ENCODE measurements around the gene RBM47. TPM values are rescaled to one million over a fixed set of nuclear protein-coding genes. Genes with fewer than 3 reads are reported as not detected.
"Not testable (repeated sequence)": the region's sequence is repeated elsewhere in the genome, so short reads cannot be mapped to it uniquely, and the experiment has no call there.

RBM47 gene
- total RNA-seq, 1 donor from 2014 or later, result 4.7 TPM

GRCh38 chr4:40628407-40628806 is 1.3 kb downstream of the RBM47 start:
- DNase-seq (ENCODE audit: missing footprints); ATAC-seq; intact Hi-C loops (cut with DNase I): not testable (repeated sequence)

- ATAC-seq (no peak), DNase-seq (ENCODE audit: missing footprints) (no peak)
- intact Hi-C loops (cut with DNase I), result no loop called here
These were observed 2.1 kb downstream of the RBM47 start for GRCh38 chr4:40627540-40627939.

GRCh38 chr4:40626183-40626990 is 3.3 kb downstream of the RBM47 start:
- intact Hi-C loops (cut with DNase I), result no loop called here
- no peak for DNase-seq (ENCODE audit: missing footprints)
- no peak for ATAC-seq

DNA sequence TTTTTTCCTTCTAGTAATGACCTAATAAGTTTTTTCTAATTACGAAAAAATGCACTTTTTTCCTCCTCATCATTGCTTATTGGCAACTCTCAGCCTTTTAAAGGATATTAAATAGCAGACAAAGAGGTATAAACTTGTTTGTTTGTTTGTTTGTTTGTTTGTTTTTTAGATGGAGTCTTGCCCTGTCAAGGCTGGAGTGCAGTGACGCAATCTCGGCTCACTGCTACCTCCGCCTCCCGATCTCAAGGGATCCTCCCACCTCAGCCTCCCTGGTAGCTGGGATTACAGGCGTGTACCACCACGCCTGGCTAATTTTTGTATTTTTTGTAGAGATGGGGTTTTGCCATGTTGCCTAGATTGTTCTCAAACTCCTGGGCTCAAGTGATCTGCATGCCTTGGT is 6.0 kb downstream of the RBM47 start:
- no peak for DNase-seq (ENCODE audit: missing footprints)
- no peak for ATAC-seq
- intact Hi-C loops (cut with DNase I), result no loop called here

DNA sequence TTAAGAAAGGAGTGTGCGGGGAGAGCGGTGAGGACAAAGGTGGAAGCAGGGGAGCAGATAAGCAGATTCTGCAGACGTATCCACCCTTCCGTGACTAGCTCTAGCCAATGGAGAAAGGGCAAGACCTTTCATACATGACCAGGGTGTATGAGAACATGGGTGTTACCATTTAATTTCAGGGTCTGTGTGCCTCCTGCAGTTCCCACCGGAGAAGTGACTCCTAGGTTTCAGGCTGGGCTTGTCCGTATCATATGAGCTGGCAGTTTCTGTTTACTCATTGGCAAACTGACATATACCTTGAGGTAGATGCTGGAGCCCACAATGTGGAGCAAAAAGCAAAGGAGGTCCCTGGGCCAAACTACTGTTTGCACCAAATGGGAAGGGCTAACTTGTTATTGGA is 6.8 kb downstream of the RBM47 start:
- DNase-seq (ENCODE audit: missing footprints) (no peak), ATAC-seq (no peak)
- intact Hi-C loops (cut with DNase I), result no loop called here

DNA sequence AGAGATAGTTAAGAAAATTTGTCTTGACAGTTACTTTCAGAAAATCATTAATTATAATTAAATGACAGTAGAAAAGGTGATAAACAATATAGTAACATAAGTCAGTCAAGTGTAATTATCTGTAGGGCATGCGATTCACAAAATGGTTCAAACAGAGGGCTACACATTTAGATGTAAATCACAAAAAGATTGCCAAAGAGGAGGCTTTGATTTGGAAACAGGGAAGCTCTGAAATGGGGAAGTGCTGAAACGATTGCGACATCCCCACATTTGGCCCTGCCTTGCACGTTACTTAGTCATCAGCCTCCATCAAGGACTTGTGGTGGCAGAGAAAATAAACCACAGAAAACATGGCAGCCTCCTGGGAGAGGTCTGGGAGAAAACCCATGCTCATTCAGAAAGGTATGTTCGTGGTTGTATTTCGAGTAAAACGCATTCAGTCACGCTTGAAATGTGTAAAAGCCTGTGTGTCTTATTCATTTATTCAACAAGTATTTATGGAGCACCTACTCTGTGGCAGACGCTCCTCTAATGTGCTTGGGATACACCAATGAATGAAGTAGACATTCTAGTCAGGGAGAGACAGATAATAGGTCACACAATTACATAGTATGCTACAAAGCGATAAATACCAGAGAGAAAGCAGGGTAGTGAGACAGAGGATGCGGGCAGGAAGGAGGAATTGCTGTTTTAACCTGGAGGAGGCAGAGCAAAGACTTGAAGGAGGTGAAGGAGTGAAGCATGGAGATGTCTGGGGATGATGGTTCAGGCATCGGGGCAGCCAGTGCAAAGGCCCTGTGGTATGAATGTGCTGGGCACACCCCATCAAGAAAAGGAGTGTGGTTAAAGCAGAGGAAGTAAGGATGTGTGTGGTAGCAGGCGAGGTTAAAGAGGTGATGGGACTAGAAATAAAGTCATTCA is 7.8 kb downstream of the RBM47 start:
- DNase-seq (ENCODE audit: missing footprints) (peak; percentile 90), ATAC-seq (peak; percentile 63)
- intact Hi-C loops (cut with DNase I), result no loop called here

DNA sequence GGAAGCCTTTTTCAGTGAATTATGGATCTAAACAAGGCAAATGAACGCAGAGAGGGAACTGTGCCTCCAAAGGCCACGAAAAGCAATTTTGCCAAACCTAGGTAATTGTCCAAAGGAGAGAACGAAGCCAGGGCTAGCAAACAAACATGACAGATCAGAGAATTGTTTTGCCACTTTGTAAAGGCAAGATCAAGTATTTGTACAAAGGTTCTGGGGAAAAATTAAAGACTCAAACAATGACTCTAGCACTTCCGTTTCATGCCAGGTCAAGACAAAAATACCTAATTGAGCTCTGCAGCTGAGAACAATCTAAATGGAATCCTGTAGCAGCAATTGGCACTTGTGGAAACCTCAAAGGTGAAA is 8.5 kb downstream of the RBM47 start:
- intact Hi-C loops (cut with DNase I), result no loop called here
- DNase-seq (ENCODE audit: missing footprints), result no peak
- no peak for ATAC-seq

DNA sequence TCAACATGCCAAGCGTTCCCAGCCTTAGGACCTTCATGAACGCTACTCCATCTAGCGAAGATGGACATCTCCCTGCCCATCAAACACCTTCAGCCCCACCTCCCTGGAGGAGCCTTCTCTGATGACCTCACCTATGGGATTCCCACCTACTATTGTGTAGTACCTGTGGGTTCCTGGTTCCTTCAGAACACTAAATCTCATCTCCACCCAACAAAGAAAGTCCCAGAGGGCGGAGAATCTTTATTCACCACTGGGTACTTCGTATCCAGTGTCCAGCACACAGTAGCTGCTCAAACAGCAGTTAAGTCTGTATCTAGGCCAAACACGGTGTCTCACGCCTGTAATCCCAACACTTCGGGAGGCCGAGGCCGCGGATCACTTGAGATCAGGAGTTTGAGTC is 10.1 kb downstream of the RBM47 start:
- intact Hi-C loops (cut with DNase I), result no loop called here
- ATAC-seq, result no peak
- no peak for DNase-seq (ENCODE audit: missing footprints)

- ATAC-seq, result no peak
- intact Hi-C loops (cut with DNase I), result no loop called here
- DNase-seq (ENCODE audit: missing footprints), result no peak
These were observed 11.8 kb downstream of the RBM47 start for GRCh38 chr4:40617872-40618271.

DNA sequence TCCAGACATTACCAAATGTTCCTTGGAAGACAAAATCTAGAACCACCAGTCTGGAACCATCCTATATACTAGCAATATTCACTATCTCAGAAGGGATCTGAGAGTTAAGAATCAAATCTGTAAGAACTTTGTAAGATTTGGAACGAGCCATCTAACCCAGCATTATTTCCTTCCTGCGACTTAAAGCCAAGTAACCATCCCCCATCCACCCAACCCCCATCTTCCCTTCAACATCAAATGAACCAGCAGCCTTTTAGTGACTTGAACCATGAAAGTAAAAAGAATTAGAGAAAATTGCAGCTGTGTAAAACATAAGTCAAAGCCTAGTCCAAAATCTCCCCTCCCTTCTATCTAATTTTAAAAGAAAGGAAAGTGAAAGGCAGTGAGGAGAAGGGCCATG is 15.6 kb downstream of the RBM47 start:
- no peak for ATAC-seq
- intact Hi-C loops (cut with DNase I), result no loop called here
- no peak for DNase-seq (ENCODE audit: missing footprints)

- intact Hi-C loops (cut with DNase I), result no loop called here
- ATAC-seq, result no peak
These were observed 16.2 kb downstream of the RBM47 start for GRCh38 chr4:40613456-40613855.

GRCh38 chr4:40612831-40613230 is 16.8 kb downstream of the RBM47 start:
- intact Hi-C loops (cut with DNase I), result no loop called here
- no peak for DNase-seq (ENCODE audit: missing footprints)
- no peak for ATAC-seq

More at GRCh38 chr4:40613456-40613855, 16.2 kb downstream of the RBM47 start:
- DNase-seq (ENCODE audit: missing footprints), result no peak

- ATAC-seq, result no peak
- intact Hi-C loops (cut with DNase I), result no loop called here
These were observed 17.4 kb downstream of the RBM47 start for GRCh38 chr4:40612283-40612682.

GRCh38 chr4:40608628-40609027 is 21.0 kb downstream of the RBM47 start:
- no peak for ATAC-seq
- intact Hi-C loops (cut with DNase I), result no loop called here
- DNase-seq (ENCODE audit: missing footprints), result no peak

More at GRCh38 chr4:40612283-40612682, 17.4 kb downstream of the RBM47 start:
- DNase-seq (ENCODE audit: missing footprints), result no peak

DNA sequence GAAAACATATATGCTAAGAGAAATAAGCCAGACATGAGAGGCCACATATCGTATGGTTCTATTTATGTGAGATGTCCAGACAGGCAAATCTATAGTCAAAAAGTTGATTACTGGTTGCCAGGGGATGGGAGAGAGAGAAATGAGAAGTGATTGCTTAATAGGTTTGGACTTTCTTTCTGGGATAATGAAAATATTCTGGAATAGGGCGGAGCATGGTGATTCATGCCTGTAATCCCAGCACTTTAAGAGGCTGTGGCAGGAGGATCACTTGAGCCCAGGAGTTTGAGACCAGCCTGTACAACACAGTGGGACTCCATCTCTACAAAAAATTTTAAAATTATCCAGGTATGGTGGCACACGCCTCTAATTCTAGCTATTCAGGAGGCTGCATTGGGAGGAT is 22.4 kb downstream of the RBM47 start:
- peak; percentile 16 for ATAC-seq
- no peak for DNase-seq (ENCODE audit: missing footprints)
- intact Hi-C loops (cut with DNase I), result no loop called here

GRCh38 chr4:40606239-40606767 is 23.4 kb downstream of the RBM47 start:
- DNase-seq (ENCODE audit: missing footprints) (no peak), ATAC-seq (no peak)
- intact Hi-C loops (cut with DNase I), result no loop called here

- no peak for ATAC-seq
- intact Hi-C loops (cut with DNase I), result no loop called here
- DNase-seq (ENCODE audit: missing footprints), result no peak
These were observed 26.4 kb downstream of the RBM47 start for GRCh38 chr4:40603281-40603680.

- ATAC-seq, result peak; percentile 56
- DNase-seq (ENCODE audit: missing footprints), result no peak
- intact Hi-C loops (cut with DNase I), result no loop called here
These were observed 28.0 kb downstream of the RBM47 start for GRCh38 chr4:40601641-40602040.

GRCh38 chr4:40600850-40601249 is 28.8 kb downstream of the RBM47 start:
- peak; percentile 72 for DNase-seq (ENCODE audit: missing footprints)
- intact Hi-C loops (cut with DNase I), result no loop called here
- peak; percentile 72 for ATAC-seq

GRCh38 chr4:40599431-40599830 is 30.2 kb downstream of the RBM47 start:
- intact Hi-C loops (cut with DNase I), result no loop called here
- DNase-seq (ENCODE audit: missing footprints) (no peak), ATAC-seq (no peak)
